Suprapubic skin (tissue), 4 donors: ENCODE results near the gene DPP9. TPM values are rescaled to one million over a fixed set of nuclear protein-coding genes. Genes with fewer than 3 reads are reported as not detected.

Experiments used
- DNase-seq, 2 donors: peaks; one replicate each; pipeline ENCODE4 v3.0.0-alpha.2; 2019; ENCODE audit warnings: low spot score in 2 of 2
- H3K27ac ChIP-seq: fragments of 200-600 bp; sonication (generic); one replicate; pipeline ENCODE4 v1.5.1; 2019
- H3K27me3 ChIP-seq: fragments of 200-600 bp; sonication (generic); one replicate; pipeline ENCODE4 v1.5.1; 2019
- H3K36me3 ChIP-seq: fragments of 200-600 bp; sonication (generic); one replicate; pipeline ENCODE4 v1.5.1; 2019
- H3K4me1 ChIP-seq: fragments of 200-600 bp; sonication (generic); one replicate; pipeline ENCODE4 v1.5.1; 2019
- H3K4me3 ChIP-seq: fragments of 200-600 bp; sonication (generic); one replicate; pipeline ENCODE4 v1.5.1; 2019; ENCODE audit warnings: mild to moderate bottlenecking
- H3K9me3 ChIP-seq: fragments of 200-600 bp; sonication (generic); one replicate; pipeline ENCODE4 v1.5.1; 2019
- EP300 ChIP-seq: sonication (generic); formaldehyde crosslinking; IDR thresholded peaks from one replicate; pipeline ENCODE4 v1.6.1; 2017; ENCODE audit warnings: antibody characterized with exemption
- POLR2A ChIP-seq, 2 donors: fragments of 450-650 bp; IDR thresholded peaks; one replicate each; pipeline ENCODE4 v1.6.1; 2017; ENCODE audit warnings: antibody characterized with exemption in 2 of 2, mild to moderate bottlenecking in 2 of 2, moderate library complexity in 2 of 2
- POLR2AphosphoS5 ChIP-seq, 3 donors: sonication (generic); formaldehyde crosslinking; IDR thresholded peaks; one replicate each; pipeline ENCODE4 v1.6.1; 2017; ENCODE audit warnings: antibody characterized with exemption in 3 of 3
- WGBS: methylation state at CpG from one replicate; pipeline ENCODE4 v1.1.5; 2018; 5-methylcytosine and 5-hydroxymethylcytosine counted together
- total RNA-seq, 4 donors: library from RNA; depleted of rRNA; stranded (reverse); fragments of >200 nt; gene quantifications; one replicate each; pipeline ENCODE4 v1.1.0, GENCODE V29; 2016
- TF ChIP-seq, protein P1 (sequence below), 2 donors: fragments of 200-600 bp in 1 of 2; fragments of 450-650 bp in 1 of 2; sonication (generic) in 1 of 2; IDR thresholded peaks; one replicate each; pipeline ENCODE4 v1.5.1; 2016 to 2019; ENCODE audit warnings: antibody characterized with exemption in 2 of 2, mild to moderate bottlenecking in 1 of 2, moderate library complexity in 1 of 2

The DPP9 gene
- total RNA-seq, 4 donors from 2014 or later, result 51.2 to 126 (median 84.1) TPM

- 81% methylated on average over 27 of the region's 27 CpGs for WGBS
- Histone ChIP-seq H3K4me1 (no peaks in the 10 kb centered on the region), H3K36me3 (peaks cover 61% of the 10 kb centered on the region), H3K9me3 (peaks cover 7% of the 10 kb centered on the region), H3K27me3 (no peaks in the 10 kb centered on the region), H3K27ac (no peak overlapping the region), H3K4me3 (no peak overlapping the region)
- TF ChIP-seq POLR2AphosphoS5 (IDR thresholded peaks at IDR 0.05) (no peak), EP300 (no peak)
- TF ChIP-seq, protein P1, sequence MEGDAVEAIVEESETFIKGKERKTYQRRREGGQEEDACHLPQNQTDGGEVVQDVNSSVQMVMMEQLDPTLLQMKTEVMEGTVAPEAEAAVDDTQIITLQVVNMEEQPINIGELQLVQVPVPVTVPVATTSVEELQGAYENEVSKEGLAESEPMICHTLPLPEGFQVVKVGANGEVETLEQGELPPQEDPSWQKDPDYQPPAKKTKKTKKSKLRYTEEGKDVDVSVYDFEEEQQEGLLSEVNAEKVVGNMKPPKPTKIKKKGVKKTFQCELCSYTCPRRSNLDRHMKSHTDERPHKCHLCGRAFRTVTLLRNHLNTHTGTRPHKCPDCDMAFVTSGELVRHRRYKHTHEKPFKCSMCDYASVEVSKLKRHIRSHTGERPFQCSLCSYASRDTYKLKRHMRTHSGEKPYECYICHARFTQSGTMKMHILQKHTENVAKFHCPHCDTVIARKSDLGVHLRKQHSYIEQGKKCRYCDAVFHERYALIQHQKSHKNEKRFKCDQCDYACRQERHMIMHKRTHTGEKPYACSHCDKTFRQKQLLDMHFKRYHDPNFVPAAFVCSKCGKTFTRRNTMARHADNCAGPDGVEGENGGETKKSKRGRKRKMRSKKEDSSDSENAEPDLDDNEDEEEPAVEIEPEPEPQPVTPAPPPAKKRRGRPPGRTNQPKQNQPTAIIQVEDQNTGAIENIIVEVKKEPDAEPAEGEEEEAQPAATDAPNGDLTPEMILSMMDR (IDR thresholded peaks at IDR 0.05), result no peak
- no peak for DNase-seq
Measured at GRCh38 chr19:4654437-4655361, 68.9 kb downstream of the DPP9 start.

- H3K27me3 ChIP-seq, result no peaks in the 10 kb centered on the region
- TF ChIP-seq POLR2AphosphoS5 (IDR thresholded peaks at IDR 0.05) (no peak), EP300 (no peak), POLR2A (IDR thresholded peaks at IDR 0.05) (no peak)
- TF ChIP-seq, protein P1 (IDR thresholded peaks at IDR 0.05), result no peak
- peaks cover 7% of the 10 kb centered on the region for H3K9me3 ChIP-seq
- H3K4me3 ChIP-seq, result no peak overlapping the region
- WGBS, result 83% methylated on average over 13 of the region's 13 CpGs
- H3K36me3 ChIP-seq, result peaks cover 53% of the 10 kb centered on the region
- DNase-seq, result no peak
- H3K27ac ChIP-seq, result no peak overlapping the region
- no peaks in the 10 kb centered on the region for H3K4me1 ChIP-seq
Measured at GRCh38 chr19:4653793-4654436, 69.7 kb downstream of the DPP9 start.

- no peak overlapping the region for H3K27ac ChIP-seq
- 94% methylated on average over 30 of the region's 44 CpGs for WGBS
- DNase-seq, result no peak
Measured at GRCh38 chr19:4652075-4652474, 71.6 kb downstream of the DPP9 start.

DNA sequence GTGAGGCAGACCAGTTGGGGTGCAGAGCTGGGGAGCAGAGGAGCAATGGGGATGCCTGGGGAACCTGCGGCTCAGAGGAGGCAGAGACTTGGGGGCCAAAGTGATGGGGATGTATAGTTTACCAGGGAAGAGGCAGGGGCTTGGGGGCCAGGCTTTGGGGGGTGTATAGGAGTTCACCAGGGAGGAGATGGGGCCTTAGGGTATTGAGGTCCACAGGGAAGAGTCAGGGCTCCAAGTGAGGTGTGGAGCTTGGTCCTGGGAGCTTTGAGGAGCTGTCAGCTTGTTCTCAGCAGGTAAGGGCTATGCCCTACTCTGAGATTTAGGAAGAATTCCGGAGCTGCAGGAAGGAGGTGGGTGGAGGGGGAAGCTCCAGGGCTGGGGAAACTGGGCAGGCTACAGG lies 73.5 kb downstream of the DPP9 start:
- no peak for DNase-seq
- TF ChIP-seq POLR2A (IDR thresholded peaks at IDR 0.05) (no peak), EP300 (no peak), POLR2AphosphoS5 (IDR thresholded peaks at IDR 0.05) (no peak)
- TF ChIP-seq, protein P1 (IDR thresholded peaks at IDR 0.05), result no peak
- no peak overlapping the region for H3K27ac ChIP-seq
- WGBS, result 79% methylated on average over 2 of the region's 2 CpGs
- peaks cover 5% of the 10 kb centered on the region for H3K4me1 ChIP-seq
- H3K9me3 ChIP-seq, result no peaks in the 10 kb centered on the region
- peaks cover 16% of the 10 kb centered on the region for H3K36me3 ChIP-seq
- H3K27me3 ChIP-seq, result no peaks in the 10 kb centered on the region
- H3K4me3 ChIP-seq, result no peak overlapping the region

More at GRCh38 chr19:4652075-4652474, 71.6 kb downstream of the DPP9 start:
- no peaks in the 10 kb centered on the region for H3K27me3 ChIP-seq
- peaks cover 5% of the 10 kb centered on the region for H3K4me1 ChIP-seq
- no peak overlapping the region for H3K4me3 ChIP-seq
- TF ChIP-seq, protein P1 (IDR thresholded peaks at IDR 0.05), result no peak
- no peak for TF ChIP-seq POLR2AphosphoS5 (IDR thresholded peaks at IDR 0.05)
- no peak for TF ChIP-seq POLR2A (IDR thresholded peaks at IDR 0.05)
- no peak for TF ChIP-seq EP300
- no peaks in the 10 kb centered on the region for H3K9me3 ChIP-seq
- H3K36me3 ChIP-seq, result peaks cover 35% of the 10 kb centered on the region
